ENCODE results near the gene ATRIP. TPM values are rescaled to one million over a fixed set of nuclear protein-coding genes. Genes with fewer than 3 reads are reported as not detected.

The ATRIP gene
- polyA plus RNA-seq, 1 of the 3 experiments (the other 2 are of a cell fraction): 5.6 TPM

DNA sequence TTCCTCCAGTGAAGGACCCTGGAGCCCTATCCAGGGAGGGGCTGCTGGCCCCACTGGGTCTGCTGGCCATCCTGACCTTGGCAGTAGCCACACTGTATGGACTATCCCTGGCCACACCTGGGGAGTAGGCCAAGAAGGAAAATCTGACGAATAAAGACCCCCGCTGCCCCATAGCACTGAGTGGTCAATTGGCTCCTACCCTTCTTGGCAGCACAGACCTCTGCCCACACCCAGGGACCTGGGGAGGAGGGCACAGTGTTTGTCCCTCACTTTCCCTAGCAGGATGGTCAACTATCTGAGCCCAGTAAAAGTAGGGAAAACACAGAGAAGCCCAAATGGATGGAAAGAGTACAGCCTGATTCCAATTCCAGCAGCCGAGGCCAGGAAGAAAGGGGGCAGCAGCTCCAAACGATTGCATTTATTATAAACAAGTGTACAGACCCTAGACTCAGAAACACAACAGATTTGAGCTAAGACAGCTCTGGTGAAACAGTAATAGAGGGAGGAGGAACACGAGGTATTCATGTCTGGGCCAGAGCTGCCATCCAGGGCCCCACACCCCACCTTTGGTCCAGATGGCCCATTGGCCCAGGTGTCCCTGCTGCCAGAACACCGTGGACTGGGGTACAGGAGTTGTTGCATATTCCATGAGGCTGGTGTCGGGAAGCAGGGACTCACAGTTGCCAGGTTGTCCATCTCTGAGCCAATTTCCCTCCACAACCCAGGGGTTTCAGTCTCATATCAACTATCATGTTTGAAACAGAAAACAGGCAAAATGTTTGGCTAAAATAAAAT is 21.1 kb downstream of the ATRIP start:
- H3K27me3 ChIP-seq (ENCODE audit: insufficient read depth): no peaks in the 10 kb centered on the region
- H3K4me1 ChIP-seq (ENCODE audit: control insufficient read depth in 1 of 2, insufficient read depth in 2 of 2, low read depth in 1 of 2, low read length in 1 of 2): peaks cover 16 to 67% of the 10 kb centered on the region in 2 experiments; a peak in 2 of 4 replicates
- WGBS (ENCODE audit: low lambda C conversion rate): 85% methylated on average over 6 of the region's 7 CpGs
- H3K9me2 ChIP-seq: no peaks in the 10 kb centered on the region
- H3K9me3 ChIP-seq: no peaks in the 10 kb centered on the region
- peak overlapping the region; percentile 99 to 100 for H3K27ac ChIP-seq (ENCODE audit: low read depth in 2 of 2, low read length in 1 of 2)
- H4K20me1 ChIP-seq (ENCODE audit: insufficient read depth): no peaks in the 10 kb centered on the region
- H3F3A ChIP-seq (replicated peaks; ENCODE audit: insufficient read depth): peaks cover 15% of the 10 kb centered on the region
- DNase-seq: no peak
- peak overlapping the region; percentile 78; the same call in 1 of the 2 replicates for H3K4me2 ChIP-seq
- peaks cover 65% of the 10 kb centered on the region for H3K79me2 ChIP-seq (ENCODE audit: insufficient read depth)
- peaks cover 0 to 35% of the 10 kb centered on the region in 2 experiments for H3K36me3 ChIP-seq (replicated peaks in 1 of 2; ENCODE audit: control insufficient read depth in 1 of 2, insufficient read depth in 2 of 2, low read length in 1 of 2)
- no peak overlapping the region for H2AFZ ChIP-seq (ENCODE audit: low read depth)
- 0 out of 2 replicates have a peak, but pooled peaks have one; percentile 7 for TF ChIP-seq RAD21 (IDR thresholded peaks at IDR 0.05; ENCODE audit: low read length)
- no peak for TF ChIP-seq USF1 (IDR thresholded peaks at IDR 0.05; ENCODE audit: borderline replicate concordance, low read depth)
- TF ChIP-seq, protein P1, sequence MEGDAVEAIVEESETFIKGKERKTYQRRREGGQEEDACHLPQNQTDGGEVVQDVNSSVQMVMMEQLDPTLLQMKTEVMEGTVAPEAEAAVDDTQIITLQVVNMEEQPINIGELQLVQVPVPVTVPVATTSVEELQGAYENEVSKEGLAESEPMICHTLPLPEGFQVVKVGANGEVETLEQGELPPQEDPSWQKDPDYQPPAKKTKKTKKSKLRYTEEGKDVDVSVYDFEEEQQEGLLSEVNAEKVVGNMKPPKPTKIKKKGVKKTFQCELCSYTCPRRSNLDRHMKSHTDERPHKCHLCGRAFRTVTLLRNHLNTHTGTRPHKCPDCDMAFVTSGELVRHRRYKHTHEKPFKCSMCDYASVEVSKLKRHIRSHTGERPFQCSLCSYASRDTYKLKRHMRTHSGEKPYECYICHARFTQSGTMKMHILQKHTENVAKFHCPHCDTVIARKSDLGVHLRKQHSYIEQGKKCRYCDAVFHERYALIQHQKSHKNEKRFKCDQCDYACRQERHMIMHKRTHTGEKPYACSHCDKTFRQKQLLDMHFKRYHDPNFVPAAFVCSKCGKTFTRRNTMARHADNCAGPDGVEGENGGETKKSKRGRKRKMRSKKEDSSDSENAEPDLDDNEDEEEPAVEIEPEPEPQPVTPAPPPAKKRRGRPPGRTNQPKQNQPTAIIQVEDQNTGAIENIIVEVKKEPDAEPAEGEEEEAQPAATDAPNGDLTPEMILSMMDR (IDR thresholded peaks at IDR 0.05): no peak
- H3K9ac ChIP-seq: peak overlapping the region; percentile 95; the same call in 1 of the 2 replicates
- H3K4me3 ChIP-seq (ENCODE audit: low read depth in 2 of 2, low read length in 1 of 2): no peak overlapping the region
- ChIA-PET CTCF (interaction anchor here (1.2 to 8.2 kb wide), 5 partner anchors 31 to 86 kb away, joined by 3 to 136 read pairs (median 3); partner anchors contain the start of gene PFKFB4), POLR2A (interaction anchor here (0.9 kb wide), 1 partner anchor 27 kb away, joined by 3 read pairs; no protein-coding TSS in a partner anchor)

- Histone ChIP-seq H3K4me1 (ENCODE audit: control insufficient read depth in 1 of 2, insufficient read depth in 2 of 2, low read depth in 1 of 2, low read length in 1 of 2) (peaks cover 16 to 64% of the 10 kb centered on the region in 2 experiments; a peak in 2 of 4 replicates), H3K79me2 (ENCODE audit: insufficient read depth) (peaks cover 68% of the 10 kb centered on the region), H3K9me2 (no peaks in the 10 kb centered on the region), H3K36me3 (replicated peaks in 1 of 2; ENCODE audit: control insufficient read depth in 1 of 2, insufficient read depth in 2 of 2, low read length in 1 of 2) (peaks cover 0 to 32% of the 10 kb centered on the region in 2 experiments), H3K27ac (ENCODE audit: low read depth in 2 of 2, low read length in 1 of 2) (peak overlapping the region; percentile 99 to 100; a peak in 3 of 4 replicates), H3K9ac (no peak overlapping the region; the same call in 1 of the 2 replicates), H2AFZ (ENCODE audit: low read depth) (no peak overlapping the region), H4K20me1 (ENCODE audit: insufficient read depth) (no peaks in the 10 kb centered on the region), H3K4me3 (ENCODE audit: low read depth in 2 of 2, low read length in 1 of 2) (no peak overlapping the region), H3K9me3 (no peaks in the 10 kb centered on the region), H3K4me2 (peak overlapping the region; percentile 78; the same call in 1 of the 2 replicates), H3K27me3 (ENCODE audit: insufficient read depth) (no peaks in the 10 kb centered on the region), H3F3A (replicated peaks; ENCODE audit: insufficient read depth) (peaks cover 14% of the 10 kb centered on the region)
- POLR2A ChIA-PET: interaction anchor here (0.9 to 2.1 kb wide), 2 partner anchors 28 to 35 kb away, joined by 3 to 6 read pairs; partner anchors contain the start of gene SHISA5
- no peak for TF ChIP-seq USF1 (IDR thresholded peaks at IDR 0.05; ENCODE audit: borderline replicate concordance, low read depth)
- CTCF ChIA-PET: interaction anchor here (1.3 to 8.2 kb wide), 3 partner anchors 39 to 85 kb away, joined by 3 to 136 read pairs (median 3); partner anchors contain the start of gene PFKFB4
- DNase-seq: peak; percentile 60
- WGBS (ENCODE audit: low lambda C conversion rate): 67% methylated on average over 8 of the region's 8 CpGs
Observed at GRCh38 chr3:48468329-48468731, 21.8 kb downstream of the ATRIP start.
